Lower lobe of right lung (tissue), 2 donors: Measurements from ENCODE around the gene CAMKMT. TPM values are rescaled to one million over a fixed set of nuclear protein-coding genes. Genes with fewer than 3 reads are reported as not detected.
"Not testable (repeated sequence)": the region's sequence is repeated elsewhere in the genome, so short reads cannot be mapped to it uniquely, and the experiment has no call there.

Source experiments
- ATAC-seq, 2 donors: fragments of 200-7000 bp; cut with Tn5 transposase; one replicate each; pipeline ENCODE4 v1.9.1; 2020 to 2022; ENCODE audit warnings: mild to moderate bottlenecking in 2 of 2, moderate library complexity in 2 of 2
- DNase-seq: peaks from one replicate; pipeline ENCODE4 v3.0.0-alpha.2; 2020
- H3K27ac ChIP-seq: fragments of 200-600 bp; one replicate; pipeline ENCODE4 v1.8.0; 2022
- H3K27me3 ChIP-seq: fragments of 200-600 bp; one replicate; pipeline ENCODE4 v1.8.0; 2022; ENCODE audit warnings: low read depth
- H3K36me3 ChIP-seq: fragments of 200-600 bp; one replicate; pipeline ENCODE4 v1.8.0; 2022; ENCODE audit warnings: mild to moderate bottlenecking
- H3K4me1 ChIP-seq: fragments of 200-600 bp; one replicate; pipeline ENCODE4 v1.8.0; 2022
- H3K4me3 ChIP-seq: fragments of 200-600 bp; one replicate; pipeline ENCODE4 v1.8.0; 2022; ENCODE audit warnings: mild to moderate bottlenecking
- H3K9me3 ChIP-seq: fragments of 200-600 bp; one replicate; pipeline ENCODE4 v1.8.0; 2022
- intact Hi-C: fragments of 100-400 bp; cut with DNase I; formaldehyde crosslinking; loops from one replicate; pipeline ENCODE4 v1.11.0; 2022
- total RNA-seq: library from RNA; stranded (reverse); fragmentation: NEBNext Ultra II Directional; extraction: Animal tissue kit (Norgen Biotek cat#: 25700); gene quantifications from one replicate; pipeline ENCODE4 v1.2.1, GENCODE V29; 2021
- TF ChIP-seq, protein P1 (sequence below): fragments of 200-600 bp; IDR thresholded peaks from one replicate; pipeline ENCODE4 v1.8.0; 2022; ENCODE audit warnings: antibody characterized with exemption, mild to moderate bottlenecking
- donor health status: DM: no; HTN: yes; CAD: no; lungs with severe emphysema.

CAMKMT gene
- total RNA-seq, 1 donor from 2014 or later, result 10.5 TPM

DNA sequence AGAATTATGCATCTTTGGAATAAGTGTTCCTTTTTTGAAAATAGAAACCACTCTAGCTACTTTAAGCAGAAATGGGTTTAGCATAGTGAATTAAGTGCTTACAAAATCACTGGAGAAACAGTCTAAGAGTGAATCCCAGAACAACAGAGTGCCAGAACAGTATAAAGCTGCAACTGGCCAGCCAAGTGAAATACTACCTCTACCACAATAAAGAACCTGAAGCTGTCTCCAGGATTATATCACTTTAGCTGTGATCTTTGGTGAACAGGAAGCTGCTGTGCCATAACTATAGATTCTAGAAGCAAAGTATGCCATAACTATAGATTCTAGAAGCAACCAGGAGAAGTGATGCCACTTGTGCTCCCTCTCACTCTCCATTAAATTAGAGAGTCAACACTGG lies 7.6 kb downstream of the CAMKMT start:
- intact Hi-C loops, result no loop called here
- no peaks in the 10 kb centered on the region for H3K4me1 ChIP-seq
- no peaks in the 10 kb centered on the region for H3K9me3 ChIP-seq
- H3K27ac ChIP-seq, result no peak overlapping the region
- H3K4me3 ChIP-seq, result no peak overlapping the region
- no peaks in the 10 kb centered on the region for H3K36me3 ChIP-seq
- TF ChIP-seq, protein P1, sequence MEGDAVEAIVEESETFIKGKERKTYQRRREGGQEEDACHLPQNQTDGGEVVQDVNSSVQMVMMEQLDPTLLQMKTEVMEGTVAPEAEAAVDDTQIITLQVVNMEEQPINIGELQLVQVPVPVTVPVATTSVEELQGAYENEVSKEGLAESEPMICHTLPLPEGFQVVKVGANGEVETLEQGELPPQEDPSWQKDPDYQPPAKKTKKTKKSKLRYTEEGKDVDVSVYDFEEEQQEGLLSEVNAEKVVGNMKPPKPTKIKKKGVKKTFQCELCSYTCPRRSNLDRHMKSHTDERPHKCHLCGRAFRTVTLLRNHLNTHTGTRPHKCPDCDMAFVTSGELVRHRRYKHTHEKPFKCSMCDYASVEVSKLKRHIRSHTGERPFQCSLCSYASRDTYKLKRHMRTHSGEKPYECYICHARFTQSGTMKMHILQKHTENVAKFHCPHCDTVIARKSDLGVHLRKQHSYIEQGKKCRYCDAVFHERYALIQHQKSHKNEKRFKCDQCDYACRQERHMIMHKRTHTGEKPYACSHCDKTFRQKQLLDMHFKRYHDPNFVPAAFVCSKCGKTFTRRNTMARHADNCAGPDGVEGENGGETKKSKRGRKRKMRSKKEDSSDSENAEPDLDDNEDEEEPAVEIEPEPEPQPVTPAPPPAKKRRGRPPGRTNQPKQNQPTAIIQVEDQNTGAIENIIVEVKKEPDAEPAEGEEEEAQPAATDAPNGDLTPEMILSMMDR, result no peak
- DNase-seq, result no peak
- ATAC-seq, result no peak
- no peaks in the 10 kb centered on the region for H3K27me3 ChIP-seq

DNA sequence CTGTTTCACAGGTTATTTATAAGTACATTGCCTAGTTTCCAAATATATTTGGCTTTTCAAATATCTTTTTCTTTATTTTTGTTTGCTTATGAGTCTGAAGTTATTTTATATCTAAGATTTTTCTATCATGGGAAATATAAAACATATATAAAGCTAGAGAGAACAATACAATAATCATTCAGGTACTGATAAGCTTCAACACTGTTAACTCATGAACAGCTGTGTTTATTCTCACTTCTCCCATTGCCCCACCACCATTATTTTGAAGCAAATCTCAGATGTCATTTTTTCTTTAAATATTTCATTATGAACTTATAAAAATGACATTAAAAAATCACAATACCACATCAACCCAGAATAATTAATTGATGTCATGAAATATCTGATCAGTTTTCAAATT lies 9.7 kb downstream of the CAMKMT start:
- DNase-seq (no peak), ATAC-seq (no peak)
- H3K27ac ChIP-seq, result no peak overlapping the region

DNA sequence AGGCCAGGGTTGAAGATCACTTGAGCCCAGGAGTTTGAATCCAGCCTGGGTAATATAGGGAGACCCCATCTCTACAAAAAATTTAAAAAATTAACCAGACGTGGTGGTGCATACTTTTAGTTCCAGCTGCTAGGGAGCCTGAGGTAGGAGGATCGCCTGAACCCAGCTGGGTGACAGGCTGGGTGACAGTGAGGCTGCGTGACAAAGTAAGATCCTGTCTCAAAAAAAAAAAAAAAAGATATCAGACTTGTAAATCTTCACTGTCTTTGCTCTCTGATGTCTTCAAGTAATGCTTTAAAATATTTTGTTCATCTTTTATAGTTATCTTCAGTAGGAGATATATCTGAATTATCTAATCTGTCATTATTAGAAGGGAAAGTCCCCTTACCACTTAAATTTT lies 10.5 kb downstream of the CAMKMT start:
- no peaks in the 10 kb centered on the region for H3K27me3 ChIP-seq
- H3K9me3 ChIP-seq, result no peaks in the 10 kb centered on the region
- ATAC-seq, result no peak
- no peaks in the 10 kb centered on the region for H3K4me1 ChIP-seq
- TF ChIP-seq, protein P1, result no peak
- no peaks in the 10 kb centered on the region for H3K36me3 ChIP-seq
- DNase-seq, result no peak
- no peak overlapping the region for H3K4me3 ChIP-seq
- intact Hi-C loops, result no loop called here
- no peak overlapping the region for H3K27ac ChIP-seq

More for the DNA sequence above, 9.7 kb downstream of the CAMKMT start:
- Histone ChIP-seq H3K9me3 (no peaks in the 10 kb centered on the region), H3K27me3 (no peaks in the 10 kb centered on the region), H3K4me1 (no peaks in the 10 kb centered on the region), H3K36me3 (no peaks in the 10 kb centered on the region), H3K4me3 (no peak overlapping the region)
- TF ChIP-seq, protein P1, result no peak
- intact Hi-C loops, result no loop called here

DNA sequence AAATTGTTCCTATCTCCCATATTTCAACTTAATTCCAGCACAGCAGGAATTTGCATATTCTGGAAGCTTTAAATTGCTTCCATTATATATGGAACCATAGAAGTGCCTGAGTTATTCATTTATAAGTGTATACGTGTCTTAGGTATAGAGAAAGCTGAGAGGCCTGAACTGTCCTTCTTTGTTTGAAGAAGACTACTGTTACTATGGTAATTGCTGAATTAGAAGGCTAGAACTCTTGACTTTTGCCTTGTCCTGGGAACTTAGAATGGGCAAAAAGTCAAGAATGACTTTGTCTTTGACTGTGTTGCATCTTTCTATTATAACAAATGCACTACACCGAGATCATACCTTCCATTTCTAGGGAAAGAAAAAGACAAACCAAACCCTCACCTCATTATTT lies 15.7 kb downstream of the CAMKMT start:
- TF ChIP-seq, protein P1, result no peak
- Histone ChIP-seq H3K27ac (no peak overlapping the region), H3K27me3 (no peaks in the 10 kb centered on the region), H3K4me3 (no peak overlapping the region), H3K36me3 (no peaks in the 10 kb centered on the region), H3K4me1 (no peaks in the 10 kb centered on the region), H3K9me3 (no peaks in the 10 kb centered on the region)
- intact Hi-C loops, result no loop called here
- no peak for DNase-seq
- ATAC-seq, result no peak

DNA sequence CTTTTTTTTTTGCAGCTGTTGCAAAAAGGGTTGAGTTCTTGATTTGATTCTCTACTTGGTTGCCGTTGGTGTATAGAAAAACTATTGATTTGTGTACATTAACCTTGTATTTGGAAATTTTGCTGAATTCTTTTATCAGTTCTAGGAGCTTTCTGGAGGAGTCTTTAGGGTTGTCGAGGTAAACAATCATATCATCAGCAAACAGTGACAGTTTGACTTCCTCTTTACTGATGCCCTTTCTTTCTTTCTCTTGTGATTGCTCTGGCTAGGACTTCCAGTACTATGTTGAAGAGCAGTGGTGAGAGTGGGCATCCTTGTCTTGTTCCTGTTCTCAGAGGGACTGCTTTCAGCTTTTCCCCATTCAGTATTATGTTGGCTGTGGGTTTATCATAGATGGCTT lies 23.5 kb downstream of the CAMKMT start:
- intact Hi-C loops, H3K4me3 ChIP-seq, H3K36me3 ChIP-seq, DNase-seq, H3K9me3 ChIP-seq, ATAC-seq, H3K27ac ChIP-seq, H3K27me3 ChIP-seq, H3K4me1 ChIP-seq: not testable (repeated sequence)

DNA sequence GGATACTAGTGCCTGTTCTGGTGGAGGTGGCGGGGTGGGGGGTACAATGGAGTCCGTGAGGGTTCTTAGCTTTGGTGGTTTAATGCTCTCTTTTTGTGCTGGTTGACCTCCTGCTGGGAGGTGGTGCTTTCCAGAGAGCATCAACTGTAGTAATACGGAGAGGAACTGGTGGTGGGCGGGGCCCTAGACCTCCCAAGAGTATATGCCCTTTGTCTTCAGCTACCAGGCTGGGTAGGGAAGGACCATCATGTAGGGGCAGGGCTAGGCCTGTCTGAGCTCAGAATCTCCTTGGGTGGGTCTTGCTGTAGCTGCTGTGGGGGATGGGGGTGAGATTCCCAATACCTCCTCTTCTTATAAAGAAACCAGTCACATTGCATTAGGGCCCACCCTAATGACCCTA lies 27.1 kb downstream of the CAMKMT start:
- ATAC-seq (no peak), DNase-seq (no peak)
- H3K27ac ChIP-seq, result no peak overlapping the region
- no peak overlapping the region for H3K4me3 ChIP-seq
- TF ChIP-seq, protein P1, result no peak
- intact Hi-C loops, result no loop called here
- no peaks in the 10 kb centered on the region for H3K4me1 ChIP-seq
- no peaks in the 10 kb centered on the region for H3K9me3 ChIP-seq
- no peaks in the 10 kb centered on the region for H3K36me3 ChIP-seq
- no peaks in the 10 kb centered on the region for H3K27me3 ChIP-seq
